Mesenchymal stem cell (in vitro differentiated cells and primary cell): ENCODE results near the gene TCF15.

Source experiments
- DNase-seq: peaks from one replicate; pipeline ENCODE4 v3.0.0-alpha.2; 2013
- H2AFZ ChIP-seq: one replicate; pipeline ENCODE4 v1.6.1; 2013; ENCODE audit warnings: low read depth, mild to moderate bottlenecking, control low read depth, inconsistent platforms, low read length, moderate library complexity
- H2AK5ac ChIP-seq: 2 replicates; pipeline ENCODE4 v1.6.1; 2013; ENCODE audit warnings: low read length, moderate library complexity, mild to moderate bottlenecking, inconsistent platforms; ENCODE audit not compliant: severe bottlenecking
- H2BK120ac ChIP-seq: one replicate; pipeline ENCODE4 v1.6.1; 2013; ENCODE audit warnings: low read depth, mild to moderate bottlenecking, inconsistent platforms, low read length, moderate library complexity
- H2BK12ac ChIP-seq, 2 experiments: one replicate each; pipeline ENCODE4 v1.6.1; 2013; ENCODE audit warnings: inconsistent platforms in 2 of 2, low read length in 2 of 2, mild to moderate bottlenecking in 2 of 2, moderate library complexity in 2 of 2, control low read depth in 1 of 2
- H2BK15ac ChIP-seq: one replicate; pipeline ENCODE4 v1.6.1; 2013; ENCODE audit warnings: mild to moderate bottlenecking, low read depth, inconsistent platforms; ENCODE audit not compliant: poor library complexity, severe bottlenecking
- H2BK5ac ChIP-seq: 2 replicates; pipeline ENCODE4 v1.6.1; 2013; ENCODE audit warnings: low read depth, mild to moderate bottlenecking, low read length, control low read depth, inconsistent platforms; ENCODE audit not compliant: poor library complexity, severe bottlenecking
- H3K14ac ChIP-seq, 2 experiments: one replicate each; pipeline ENCODE4 v1.6.1; 2013; ENCODE audit warnings: inconsistent platforms in 2 of 2, low read length in 2 of 2, control low read depth in 1 of 2, mild to moderate bottlenecking in 1 of 2, moderate library complexity in 1 of 2
- H3K18ac ChIP-seq, 2 experiments: one replicate each; pipeline ENCODE4 v1.6.1; 2013; ENCODE audit warnings: inconsistent platforms in 2 of 2, low read length in 2 of 2, control low read depth in 1 of 2, low read depth in 1 of 2, mild to moderate bottlenecking in 1 of 2
- H3K23ac ChIP-seq, 2 experiments: one replicate each; pipeline ENCODE4 v1.6.1; 2013; ENCODE audit warnings: inconsistent platforms in 2 of 2, low read length in 2 of 2, mild to moderate bottlenecking in 2 of 2, moderate library complexity in 2 of 2, control low read depth in 1 of 2
- H3K27ac ChIP-seq: 2 replicates; pipeline ENCODE4 v1.5.1; 2013; ENCODE audit warnings: mild to moderate bottlenecking, moderate library complexity, low read length, control low read depth, inconsistent platforms; ENCODE audit not compliant: poor library complexity, severe bottlenecking
- H3K27me3 ChIP-seq, 2 experiments: 2 replicates each; pipeline versions ENCODE4 v1.6.1 to v1.7.0; 2013; ENCODE audit warnings: low read length in 2 of 2, mild to moderate bottlenecking in 2 of 2, moderate library complexity in 2 of 2, control low read depth in 1 of 2, inconsistent platforms in 1 of 2; ENCODE audit not compliant: control insufficient read depth in 1 of 2, insufficient read depth in 1 of 2
- H3K36me3 ChIP-seq, 2 experiments: 2 replicates each; pipeline versions ENCODE4 v1.6.1 to v1.7.0; 2013; ENCODE audit warnings: low read length in 2 of 2, control low read depth in 1 of 2, inconsistent platforms in 1 of 2, low read depth in 1 of 2, mild to moderate bottlenecking in 1 of 2; ENCODE audit not compliant: insufficient read depth in 2 of 2, control insufficient read depth in 1 of 2
- H3K4ac ChIP-seq, 2 experiments: one replicate each; pipeline ENCODE4 v1.6.1; 2013; ENCODE audit warnings: inconsistent platforms in 2 of 2, low read length in 2 of 2, mild to moderate bottlenecking in 2 of 2, moderate library complexity in 2 of 2, control low read depth in 1 of 2, low read depth in 1 of 2
- H3K4me1 ChIP-seq: 2 replicates; pipeline ENCODE4 v1.6.1; 2013; ENCODE audit warnings: low read depth, low read length, control low read depth; ENCODE audit not compliant: control insufficient read depth, insufficient read depth
- H3K4me2 ChIP-seq: 2 replicates; pipeline ENCODE4 v1.6.1; 2013; ENCODE audit warnings: low read length, mild to moderate bottlenecking, inconsistent platforms; ENCODE audit not compliant: poor library complexity, severe bottlenecking
- H3K4me3 ChIP-seq, 2 experiments: 2 replicates each; pipeline versions ENCODE4 v1.5.1 to v1.7.0; 2013; ENCODE audit warnings: low read length in 2 of 2, mild to moderate bottlenecking in 2 of 2, control low read depth in 1 of 2, low read depth in 1 of 2; ENCODE audit not compliant: insufficient read depth in 1 of 2
- H3K79me1 ChIP-seq: replicated peaks from 2 replicates; pipeline ENCODE4 v1.6.1; 2013; ENCODE audit warnings: mild to moderate bottlenecking, control low read depth, low read length, inconsistent platforms; ENCODE audit not compliant: poor library complexity, severe bottlenecking
- H3K9ac ChIP-seq: 2 replicates; pipeline ENCODE4 v1.7.0; 2013; ENCODE audit warnings: mild to moderate bottlenecking, low read length, moderate library complexity
- H3K9me3 ChIP-seq: 2 replicates; pipeline ENCODE4 v1.7.0; 2013; ENCODE audit warnings: mild to moderate bottlenecking, low read length; ENCODE audit not compliant: control insufficient read depth
- H4K8ac ChIP-seq: one replicate; pipeline ENCODE4 v1.6.1; 2013; ENCODE audit warnings: inconsistent platforms, mild to moderate bottlenecking, low read length, moderate library complexity
- H4K91ac ChIP-seq: one replicate; pipeline ENCODE4 v1.6.1; 2013; ENCODE audit warnings: mild to moderate bottlenecking, low read length, inconsistent platforms
- WGBS: methylation state at CpG from one replicate; pipeline ENCODE4 v1.1.7; 2013; ENCODE audit warnings: mixed read lengths; 5-methylcytosine and 5-hydroxymethylcytosine counted together

Gene TCF15

GRCh38 chr20:572727-573126, 37.4 kb downstream of the TCF15 start:
- 76% methylated on average over 7 of the region's 7 CpGs for WGBS
- Histone ChIP-seq H3K27ac (no peak overlapping the region), H3K23ac (no peak overlapping the region)

DNA sequence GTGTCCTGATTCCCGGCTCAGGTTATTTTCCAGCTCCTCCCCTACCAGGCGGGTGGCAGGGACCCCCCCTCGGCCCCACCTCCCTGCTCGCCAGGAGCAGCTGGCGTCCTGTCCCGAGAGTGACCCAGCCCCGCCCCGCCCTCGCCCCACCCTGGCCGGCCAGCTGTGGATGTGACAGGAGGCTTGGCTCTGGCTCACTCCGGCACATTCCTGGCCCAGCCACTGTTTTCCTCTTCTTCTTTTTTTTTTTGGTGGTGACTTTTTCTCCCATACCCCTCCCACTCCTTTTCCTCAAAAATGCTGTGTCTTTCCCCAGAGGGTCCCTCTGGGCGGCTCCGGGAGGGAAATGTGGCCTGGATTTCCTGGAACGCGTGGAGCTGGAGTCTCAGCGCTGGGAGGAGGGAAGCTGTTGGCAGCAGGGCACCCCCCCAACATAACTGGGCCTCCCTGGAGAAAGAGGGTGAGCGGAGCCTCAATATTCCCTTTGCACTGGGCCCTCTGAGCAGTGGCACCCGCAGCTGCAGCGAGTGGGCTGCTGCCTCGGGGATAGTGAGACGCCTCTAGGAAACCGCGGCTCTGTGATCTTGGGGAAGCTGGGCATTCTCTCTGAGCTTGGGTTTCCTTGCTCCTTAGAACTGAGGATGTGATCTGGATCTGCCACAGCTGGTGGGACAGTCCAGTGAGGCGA, 38.2 kb downstream of the TCF15 start:
- H3K79me1 ChIP-seq: no peaks in the 10 kb centered on the region
- peaks cover 69 to 86% of the 10 kb centered on the region in 2 experiments for H3K27me3 ChIP-seq
- H2BK12ac ChIP-seq: no peak overlapping the region
- H3K23ac ChIP-seq: peak overlapping the region in 1 of 2 experiments; percentile 48
- H2BK15ac ChIP-seq: no peak overlapping the region
- no peak overlapping the region for H2AFZ ChIP-seq
- H4K8ac ChIP-seq: no peak overlapping the region
- no peak overlapping the region for H3K14ac ChIP-seq
- H4K91ac ChIP-seq: no peak overlapping the region
- no peak overlapping the region for H2BK120ac ChIP-seq
- no peak overlapping the region for H3K9ac ChIP-seq
- H3K4me2 ChIP-seq: no peak overlapping the region
- H3K4me3 ChIP-seq: no peak overlapping the region
- no peak overlapping the region for H3K4ac ChIP-seq
- no peak overlapping the region for H2AK5ac ChIP-seq
- no peak overlapping the region for H3K18ac ChIP-seq
- H3K9me3 ChIP-seq: no peaks in the 10 kb centered on the region
- H3K27ac ChIP-seq: no peak overlapping the region
- no peak for DNase-seq
- 25% methylated on average over 24 of the region's 24 CpGs for WGBS
- H3K36me3 ChIP-seq: peaks cover 0 to 3% of the 10 kb centered on the region in 2 experiments
- H3K4me1 ChIP-seq: peaks cover 1% of the 10 kb centered on the region
- H2BK5ac ChIP-seq: no peak overlapping the region

More at GRCh38 chr20:572727-573126, 37.4 kb downstream of the TCF15 start:
- no peak overlapping the region for H2BK12ac ChIP-seq
- H3K79me1 ChIP-seq: no peaks in the 10 kb centered on the region
- no peak for DNase-seq
- no peak overlapping the region for H2BK15ac ChIP-seq
- H3K36me3 ChIP-seq: peaks cover 0 to 1% of the 10 kb centered on the region in 2 experiments
- H2BK5ac ChIP-seq: no peak overlapping the region
- H3K18ac ChIP-seq: no peak overlapping the region
- no peak overlapping the region for H2BK120ac ChIP-seq
- H3K14ac ChIP-seq: no peak overlapping the region
- H4K8ac ChIP-seq: no peak overlapping the region
- peaks cover 62 to 82% of the 10 kb centered on the region in 2 experiments for H3K27me3 ChIP-seq
- peaks cover 1% of the 10 kb centered on the region for H3K4me1 ChIP-seq
- H3K4me3 ChIP-seq: no peak overlapping the region
- H2AK5ac ChIP-seq: no peak overlapping the region
- no peak overlapping the region for H4K91ac ChIP-seq
- no peak overlapping the region for H3K4me2 ChIP-seq
- no peak overlapping the region for H3K4ac ChIP-seq
- no peak overlapping the region for H3K9ac ChIP-seq
- no peak overlapping the region for H2AFZ ChIP-seq
- H3K9me3 ChIP-seq: no peaks in the 10 kb centered on the region

- DNase-seq: no peak
- H2BK12ac ChIP-seq: no peak overlapping the region
- H4K91ac ChIP-seq: no peak overlapping the region
- no peak overlapping the region for H2AFZ ChIP-seq
- no peak overlapping the region for H3K4me2 ChIP-seq
- H3K36me3 ChIP-seq: peaks cover 0 to 3% of the 10 kb centered on the region in 2 experiments
- H3K27me3 ChIP-seq: peaks cover 49 to 71% of the 10 kb centered on the region in 2 experiments
- H3K4me3 ChIP-seq: no peak overlapping the region
- no peak overlapping the region for H2BK15ac ChIP-seq
- H3K4me1 ChIP-seq: peaks cover 1% of the 10 kb centered on the region
- WGBS: 66% methylated on average over 13 of the region's 14 CpGs
- H3K23ac ChIP-seq: no peak overlapping the region
- H4K8ac ChIP-seq: no peak overlapping the region
- no peak overlapping the region for H3K18ac ChIP-seq
- no peak overlapping the region for H3K4ac ChIP-seq
- no peaks in the 10 kb centered on the region for H3K9me3 ChIP-seq
- no peak overlapping the region for H2BK5ac ChIP-seq
- no peak overlapping the region for H3K27ac ChIP-seq
- no peak overlapping the region for H2AK5ac ChIP-seq
- no peaks in the 10 kb centered on the region for H3K79me1 ChIP-seq
- no peak overlapping the region for H2BK120ac ChIP-seq
- no peak overlapping the region for H3K9ac ChIP-seq
- no peak overlapping the region for H3K14ac ChIP-seq
These were observed 41.3 kb downstream of the TCF15 start for GRCh38 chr20:568673-569415.

- peaks cover 0 to 3% of the 10 kb centered on the region in 2 experiments for H3K36me3 ChIP-seq
- no peaks in the 10 kb centered on the region for H3K79me1 ChIP-seq
- no peak overlapping the region for H3K27ac ChIP-seq
- H4K8ac ChIP-seq: no peak overlapping the region
- no peak overlapping the region for H4K91ac ChIP-seq
- no peak overlapping the region for H3K4ac ChIP-seq
- no peak overlapping the region for H3K4me3 ChIP-seq
- no peak overlapping the region for H3K14ac ChIP-seq
- no peak overlapping the region for H3K4me2 ChIP-seq
- peaks cover 43 to 70% of the 10 kb centered on the region in 2 experiments for H3K27me3 ChIP-seq
- H3K4me1 ChIP-seq: peaks cover 1% of the 10 kb centered on the region
- no peak overlapping the region for H2BK12ac ChIP-seq
- no peak overlapping the region for H2BK5ac ChIP-seq
- no peak overlapping the region for H2BK15ac ChIP-seq
- no peak for DNase-seq
- 72% methylated on average over 19 of the region's 20 CpGs for WGBS
- H3K18ac ChIP-seq: no peak overlapping the region
- no peaks in the 10 kb centered on the region for H3K9me3 ChIP-seq
- H3K23ac ChIP-seq: no peak overlapping the region
- H2AK5ac ChIP-seq: no peak overlapping the region
- no peak overlapping the region for H3K9ac ChIP-seq
- H2BK120ac ChIP-seq: no peak overlapping the region
- H2AFZ ChIP-seq: no peak overlapping the region
These were observed 41.9 kb downstream of the TCF15 start for GRCh38 chr20:568097-568652.
